KMS-11 (cell line): ENCODE measurements around the gene C2CD5.
"Not testable (repeated sequence)": the region's sequence is repeated elsewhere in the genome, so short reads cannot be mapped to it uniquely, and the experiment has no call there.

Experiments
- H2AFZ ChIP-seq: fragments of 200-600 bp; sonication (generic); 2 replicates; pipeline ENCODE4 v1.6.1; 2016; ENCODE audit warnings: antibody characterized with exemption, mixed run types, low read depth
- H3K27ac ChIP-seq: fragments of 200-600 bp; sonication (generic); 2 replicates; pipeline ENCODE4 v1.6.1; 2016; ENCODE audit warnings: mild to moderate bottlenecking, mixed run types
- H3K27me3 ChIP-seq: fragments of 200-600 bp; sonication (generic); 2 replicates; pipeline ENCODE4 v1.6.1; 2017; ENCODE audit warnings: mild to moderate bottlenecking, low read depth, mixed run types, moderate library complexity; ENCODE audit not compliant: insufficient read depth
- H3K36me3 ChIP-seq: fragments of 200-600 bp; sonication (generic); 2 replicates; pipeline ENCODE4 v1.6.1; 2017; ENCODE audit warnings: mild to moderate bottlenecking, mixed run types; ENCODE audit not compliant: insufficient read depth
- H3K4me1 ChIP-seq: fragments of 200-600 bp; sonication (generic); 2 replicates; pipeline ENCODE4 v1.6.1; 2016; ENCODE audit warnings: mild to moderate bottlenecking, low read depth, mixed run types; ENCODE audit not compliant: poor library complexity, severe bottlenecking
- H3K4me2 ChIP-seq: fragments of 200-600 bp; sonication (generic); 2 replicates; pipeline ENCODE4 v1.7.0; 2016; ENCODE audit warnings: mild to moderate bottlenecking, mixed run types
- H3K4me3 ChIP-seq: fragments of 200-600 bp; sonication (generic); IDR thresholded peaks from 2 replicates; pipeline ENCODE4 v1.6.1; 2017; ENCODE audit warnings: low read depth, low read length, mixed read lengths; ENCODE audit not compliant: insufficient read depth
- H3K79me2 ChIP-seq: fragments of 200-600 bp; sonication (generic); 2 replicates; pipeline ENCODE4 v1.6.1; 2016; ENCODE audit warnings: low read depth, mixed run types; ENCODE audit not compliant: insufficient read depth
- H3K9ac ChIP-seq: fragments of 200-600 bp; sonication (generic); 2 replicates; pipeline ENCODE4 v1.6.1; 2016; ENCODE audit warnings: mild to moderate bottlenecking, mixed run types
- H4K20me1 ChIP-seq: fragments of 200-600 bp; sonication (generic); 2 replicates; pipeline ENCODE4 v1.6.1; 2016; ENCODE audit warnings: mild to moderate bottlenecking, mixed run types; ENCODE audit not compliant: insufficient read depth
- TF ChIP-seq, protein P1 (sequence below): fragments of 200-600 bp; sonication (generic); conservative IDR thresholded peaks from 2 replicates; pipeline ENCODE4 v1.6.1; 2017; ENCODE audit warnings: low read depth, mild to moderate bottlenecking, antibody characterized with exemption, low read length, moderate library complexity, mixed read lengths

Gene C2CD5

GRCh38 chr12:22569253-22569652 is 24.9 kb upstream of the C2CD5 start:
- H3K4me2 ChIP-seq, result no peak overlapping the region
- no peaks in the 10 kb centered on the region for H3K36me3 ChIP-seq
- no peaks in the 10 kb centered on the region for H4K20me1 ChIP-seq
- no peak overlapping the region for H2AFZ ChIP-seq
- H3K4me1 ChIP-seq, result no peaks in the 10 kb centered on the region
- no peak overlapping the region for H3K27ac ChIP-seq
- H3K27me3 ChIP-seq, result no peaks in the 10 kb centered on the region
- no peak overlapping the region for H3K9ac ChIP-seq
- no peaks in the 10 kb centered on the region for H3K79me2 ChIP-seq
- TF ChIP-seq, protein P1, sequence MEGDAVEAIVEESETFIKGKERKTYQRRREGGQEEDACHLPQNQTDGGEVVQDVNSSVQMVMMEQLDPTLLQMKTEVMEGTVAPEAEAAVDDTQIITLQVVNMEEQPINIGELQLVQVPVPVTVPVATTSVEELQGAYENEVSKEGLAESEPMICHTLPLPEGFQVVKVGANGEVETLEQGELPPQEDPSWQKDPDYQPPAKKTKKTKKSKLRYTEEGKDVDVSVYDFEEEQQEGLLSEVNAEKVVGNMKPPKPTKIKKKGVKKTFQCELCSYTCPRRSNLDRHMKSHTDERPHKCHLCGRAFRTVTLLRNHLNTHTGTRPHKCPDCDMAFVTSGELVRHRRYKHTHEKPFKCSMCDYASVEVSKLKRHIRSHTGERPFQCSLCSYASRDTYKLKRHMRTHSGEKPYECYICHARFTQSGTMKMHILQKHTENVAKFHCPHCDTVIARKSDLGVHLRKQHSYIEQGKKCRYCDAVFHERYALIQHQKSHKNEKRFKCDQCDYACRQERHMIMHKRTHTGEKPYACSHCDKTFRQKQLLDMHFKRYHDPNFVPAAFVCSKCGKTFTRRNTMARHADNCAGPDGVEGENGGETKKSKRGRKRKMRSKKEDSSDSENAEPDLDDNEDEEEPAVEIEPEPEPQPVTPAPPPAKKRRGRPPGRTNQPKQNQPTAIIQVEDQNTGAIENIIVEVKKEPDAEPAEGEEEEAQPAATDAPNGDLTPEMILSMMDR, result no peak
- no peak overlapping the region for H3K4me3 ChIP-seq

DNA sequence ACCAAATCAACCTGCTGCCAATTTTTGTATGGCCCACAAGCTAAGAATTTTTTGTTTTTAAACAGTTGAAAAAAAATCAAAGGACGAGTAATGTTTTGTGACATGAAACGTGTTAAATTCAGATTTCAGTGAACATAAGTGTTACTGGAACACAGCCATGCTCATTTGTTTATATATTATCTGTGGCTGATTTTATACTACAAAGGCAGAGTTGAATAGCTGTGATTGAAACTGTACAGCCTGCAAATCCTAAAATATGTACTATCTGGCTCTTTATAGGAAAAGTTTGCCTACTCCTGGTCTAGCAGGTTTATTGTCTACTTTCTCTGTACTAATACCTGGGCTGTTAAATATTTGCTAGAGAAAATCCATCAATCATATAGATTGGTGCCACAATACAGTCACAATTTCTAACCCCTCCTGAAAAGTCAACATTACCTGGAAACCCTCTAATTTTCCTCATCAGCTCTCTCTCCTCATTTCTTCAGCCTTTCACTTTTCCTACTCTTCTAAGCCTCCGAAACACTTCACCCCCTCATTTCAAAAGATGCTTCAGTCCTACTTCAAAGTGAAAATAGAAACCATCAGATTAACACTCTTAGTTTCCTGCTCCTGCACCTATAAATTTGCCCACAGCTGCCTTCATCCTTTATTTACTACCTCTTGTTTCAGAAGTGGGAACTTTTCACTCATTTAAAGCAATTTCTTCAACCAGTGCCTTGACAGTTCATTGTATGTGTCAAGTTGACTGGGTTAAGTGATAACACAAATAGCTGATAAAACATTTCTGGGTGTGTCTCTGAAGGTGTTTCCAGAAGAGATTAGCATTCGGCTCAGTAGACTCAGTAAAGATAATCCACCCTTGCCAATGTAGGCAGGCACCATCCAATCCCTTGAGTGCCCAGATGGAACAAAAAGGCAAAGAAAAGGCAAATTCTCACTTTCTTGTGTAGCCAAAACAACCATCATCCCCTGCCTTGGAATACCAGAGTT is 18.0 kb upstream of the C2CD5 start:
- TF ChIP-seq, protein P1, result no peak
- Histone ChIP-seq H3K36me3 (no peaks in the 10 kb centered on the region), H3K27me3 (no peaks in the 10 kb centered on the region), H3K27ac (no peak overlapping the region), H3K9ac (no peak overlapping the region), H4K20me1 (no peaks in the 10 kb centered on the region), H3K79me2 (no peaks in the 10 kb centered on the region), H2AFZ (no peak overlapping the region), H3K4me2 (no peak overlapping the region), H3K4me1 (no peaks in the 10 kb centered on the region), H3K4me3 (no peak overlapping the region)

GRCh38 chr12:22554750-22555149 is 10.4 kb upstream of the C2CD5 start:
- not testable (repeated sequence) for H3K4me3 ChIP-seq, H2AFZ ChIP-seq, H3K36me3 ChIP-seq, H3K27me3 ChIP-seq, H4K20me1 ChIP-seq, H3K27ac ChIP-seq, H3K4me1 ChIP-seq, H3K9ac ChIP-seq, H3K79me2 ChIP-seq, H3K4me2 ChIP-seq

DNA sequence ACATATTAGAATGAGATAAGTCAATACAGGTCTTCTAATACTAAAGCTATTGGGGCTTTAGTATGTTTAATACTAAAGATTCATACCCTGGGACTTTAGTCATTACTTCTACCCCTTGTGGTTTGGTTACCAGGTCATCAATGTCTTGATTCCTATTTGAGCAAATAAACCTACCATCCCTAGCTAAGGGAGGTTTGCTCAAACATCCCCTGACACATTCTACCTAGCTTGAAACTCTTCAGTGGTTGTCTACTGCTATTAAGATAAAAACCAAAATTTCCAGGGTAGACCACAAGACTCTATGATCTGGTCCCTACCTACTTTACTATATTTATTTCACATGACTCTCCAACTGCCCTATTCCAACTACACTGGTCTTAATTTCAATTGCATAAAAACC is 7.3 kb upstream of the C2CD5 start:
- H3K79me2 ChIP-seq, result no peaks in the 10 kb centered on the region
- H3K4me3 ChIP-seq, result no peak overlapping the region
- H3K27me3 ChIP-seq, result no peaks in the 10 kb centered on the region
- no peaks in the 10 kb centered on the region for H3K4me1 ChIP-seq
- no peak overlapping the region for H3K4me2 ChIP-seq
- no peak overlapping the region for H3K27ac ChIP-seq
- H3K36me3 ChIP-seq, result no peaks in the 10 kb centered on the region
- TF ChIP-seq, protein P1, result no peak
- H4K20me1 ChIP-seq, result no peaks in the 10 kb centered on the region
- H3K9ac ChIP-seq, result no peak overlapping the region
- H2AFZ ChIP-seq, result no peak overlapping the region

DNA sequence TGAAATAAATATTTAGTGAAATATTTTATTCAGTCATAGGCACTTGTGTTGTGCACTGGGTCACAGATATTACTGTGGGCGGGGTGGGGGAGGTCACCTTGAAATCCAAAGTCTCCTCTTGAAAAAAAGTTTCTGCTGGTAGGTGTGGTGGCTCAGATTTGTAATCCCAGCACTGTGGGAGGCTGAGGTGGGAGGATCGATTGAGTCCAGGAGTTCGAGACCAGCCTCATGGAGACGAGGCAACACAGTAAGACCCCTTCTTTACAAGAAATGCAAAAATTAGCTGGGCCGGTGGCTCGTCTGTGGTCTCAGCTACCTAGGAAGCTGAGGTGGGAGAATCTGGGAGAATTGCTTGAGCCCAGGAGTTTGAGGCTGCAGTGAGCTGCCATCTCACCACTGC is 913 bp upstream of the C2CD5 start:
- Histone ChIP-seq H3K9ac (peak overlapping the region; percentile 86; the same call in 1 of the 2 replicates), H3K36me3 (no peaks in the 10 kb centered on the region), H3K79me2 (peaks cover 12% of the 10 kb centered on the region; the same call in 1 of the 2 replicates), H4K20me1 (no peaks in the 10 kb centered on the region), H2AFZ (peak overlapping the region; percentile 97), H3K27me3 (no peaks in the 10 kb centered on the region), H3K27ac (peak overlapping the region; percentile 87; the same call in 1 of the 2 replicates), H3K4me1 (peaks cover 13% of the 10 kb centered on the region), H3K4me3 (no peak overlapping the region), H3K4me2 (peak overlapping the region; percentile 88)
- TF ChIP-seq, protein P1, result no peak
